GM20000 (cell line): ENCODE results near the gene DGCR2.

Source experiments
- DNase-seq: peaks from one replicate; pipeline ENCODE4 v3.0.0; 2012; ENCODE audit warnings: low spot score
- TF ChIP-seq, protein P1 (sequence below): IDR thresholded peaks from 2 replicates; pipeline ENCODE4 v1.5.1; 2012; ENCODE audit warnings: mild to moderate bottlenecking, control low read depth; ENCODE audit errors: extremely low read depth, missing control alignments

The DGCR2 gene

DNA sequence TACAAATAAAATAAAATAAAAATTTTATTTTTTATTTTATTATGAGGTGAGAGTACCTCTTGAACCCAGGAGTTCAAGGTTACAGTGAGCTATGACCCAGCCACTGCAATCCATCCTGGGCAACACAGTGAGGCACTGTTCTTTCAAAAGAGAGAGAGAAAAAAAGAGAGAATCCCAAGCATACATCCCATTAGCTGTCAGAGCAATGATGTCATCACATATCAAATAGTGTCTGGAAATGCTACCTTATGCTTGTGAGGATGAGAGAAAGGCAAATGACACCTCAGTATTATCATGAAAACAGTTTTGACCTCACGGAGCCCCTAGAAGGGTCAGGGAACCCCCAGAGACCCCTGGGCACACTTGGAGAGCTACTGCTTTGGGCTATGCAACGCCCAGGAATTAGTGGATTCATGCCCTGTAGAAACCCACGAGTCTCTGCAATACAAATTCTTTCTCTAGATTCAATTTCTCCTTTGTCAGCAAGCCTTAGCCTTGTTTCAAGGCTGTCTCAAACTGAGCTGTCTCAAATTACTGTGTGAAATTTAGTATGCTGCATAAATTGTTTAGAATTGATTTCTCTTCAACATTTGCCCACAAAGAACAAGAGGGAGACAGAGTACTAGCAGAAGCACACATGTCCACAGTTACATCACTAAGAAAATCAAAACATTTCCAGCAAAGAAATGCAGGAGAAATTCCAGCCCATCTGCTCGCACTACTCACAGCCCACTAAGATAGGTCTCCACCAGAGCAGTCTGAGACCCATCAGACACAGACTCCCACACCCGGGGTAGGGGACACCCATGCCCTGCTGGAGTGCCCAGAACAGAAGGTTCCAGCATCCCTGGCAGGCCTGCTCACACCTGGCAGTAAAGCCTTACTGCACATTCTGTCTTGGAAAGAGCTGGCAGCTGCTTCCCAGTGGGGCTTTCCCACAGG, 18.1 kb downstream of the DGCR2 start:
- DNase-seq: no peak

DNA sequence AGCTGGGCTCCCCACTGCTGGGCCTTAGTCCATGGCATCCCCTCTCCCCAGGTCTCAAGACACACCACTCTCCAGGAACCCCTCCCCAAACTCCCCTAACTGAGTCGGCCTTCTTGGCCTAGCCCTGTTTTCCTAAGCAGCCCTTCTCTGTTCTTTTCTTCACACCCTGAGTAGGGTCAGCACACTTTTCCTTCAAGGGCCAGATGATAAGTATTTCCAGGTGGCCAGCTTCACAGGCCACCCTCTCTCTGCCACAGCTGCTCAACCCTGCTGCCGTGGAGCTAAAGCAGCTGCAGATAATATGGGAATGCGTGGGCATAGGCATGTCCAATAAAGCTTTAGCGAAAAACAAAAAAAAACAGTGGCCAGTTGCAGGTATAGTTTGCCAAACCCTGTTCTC, 24.1 kb downstream of the DGCR2 start:
- DNase-seq: no peak
- TF ChIP-seq, protein P1, sequence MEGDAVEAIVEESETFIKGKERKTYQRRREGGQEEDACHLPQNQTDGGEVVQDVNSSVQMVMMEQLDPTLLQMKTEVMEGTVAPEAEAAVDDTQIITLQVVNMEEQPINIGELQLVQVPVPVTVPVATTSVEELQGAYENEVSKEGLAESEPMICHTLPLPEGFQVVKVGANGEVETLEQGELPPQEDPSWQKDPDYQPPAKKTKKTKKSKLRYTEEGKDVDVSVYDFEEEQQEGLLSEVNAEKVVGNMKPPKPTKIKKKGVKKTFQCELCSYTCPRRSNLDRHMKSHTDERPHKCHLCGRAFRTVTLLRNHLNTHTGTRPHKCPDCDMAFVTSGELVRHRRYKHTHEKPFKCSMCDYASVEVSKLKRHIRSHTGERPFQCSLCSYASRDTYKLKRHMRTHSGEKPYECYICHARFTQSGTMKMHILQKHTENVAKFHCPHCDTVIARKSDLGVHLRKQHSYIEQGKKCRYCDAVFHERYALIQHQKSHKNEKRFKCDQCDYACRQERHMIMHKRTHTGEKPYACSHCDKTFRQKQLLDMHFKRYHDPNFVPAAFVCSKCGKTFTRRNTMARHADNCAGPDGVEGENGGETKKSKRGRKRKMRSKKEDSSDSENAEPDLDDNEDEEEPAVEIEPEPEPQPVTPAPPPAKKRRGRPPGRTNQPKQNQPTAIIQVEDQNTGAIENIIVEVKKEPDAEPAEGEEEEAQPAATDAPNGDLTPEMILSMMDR: no peak

More for the DNA sequence above, 18.1 kb downstream of the DGCR2 start:
- TF ChIP-seq, protein P1: no peak

DNA sequence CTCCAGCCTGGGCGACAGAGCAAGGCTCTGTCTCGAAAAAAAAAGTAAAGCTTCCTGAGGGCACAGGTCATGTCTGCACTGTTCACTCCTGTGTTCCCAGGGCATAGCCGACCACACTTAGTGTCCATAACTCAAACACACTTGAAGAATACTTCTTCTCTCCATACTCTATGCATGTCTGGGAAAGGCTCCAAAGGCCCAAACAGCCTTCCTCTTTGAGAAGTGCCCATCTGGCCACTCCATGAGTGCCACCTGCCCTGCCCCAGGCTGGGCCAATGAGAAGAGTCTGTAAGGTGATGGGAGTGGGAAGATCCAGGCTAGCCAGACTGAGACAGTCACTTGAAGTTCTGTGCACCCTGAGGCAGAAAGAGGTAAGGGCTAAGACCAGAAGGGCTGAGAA, 24.7 kb downstream of the DGCR2 start:
- TF ChIP-seq, protein P1: no peak

GRCh38 chr22:19096555-19096954, 25.7 kb downstream of the DGCR2 start:
- TF ChIP-seq, protein P1: no peak
- DNase-seq: no peak

More for the DNA sequence above, 24.7 kb downstream of the DGCR2 start:
- no peak for DNase-seq

DNA sequence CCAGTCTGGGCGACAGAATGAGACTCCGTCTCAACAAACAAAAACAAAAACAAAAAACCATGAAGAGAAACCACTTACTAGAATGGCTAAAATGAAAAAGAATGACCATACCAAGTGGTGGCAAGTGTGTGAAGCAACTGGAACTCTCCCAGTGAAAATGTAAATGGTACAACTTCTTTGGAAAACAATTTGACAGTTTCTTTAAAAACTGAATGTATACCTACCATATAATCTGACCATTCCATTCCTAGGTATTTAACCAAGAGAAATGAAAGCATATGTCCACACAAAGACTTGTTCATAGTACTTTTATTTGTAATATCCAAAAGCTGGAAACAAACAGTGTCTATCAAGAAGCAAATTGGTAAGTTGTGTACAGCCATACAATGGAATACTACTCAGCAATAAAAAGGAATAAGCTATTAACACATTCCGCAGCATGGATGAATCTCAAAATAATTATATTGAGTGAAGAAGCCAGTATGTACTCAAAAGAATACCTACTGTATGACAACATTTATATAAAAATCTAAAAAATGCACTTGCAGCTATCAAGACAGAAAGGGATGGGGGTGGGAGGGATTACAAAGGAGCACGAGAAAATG, 27.7 kb downstream of the DGCR2 start:
- TF ChIP-seq, protein P1: no peak

DNA sequence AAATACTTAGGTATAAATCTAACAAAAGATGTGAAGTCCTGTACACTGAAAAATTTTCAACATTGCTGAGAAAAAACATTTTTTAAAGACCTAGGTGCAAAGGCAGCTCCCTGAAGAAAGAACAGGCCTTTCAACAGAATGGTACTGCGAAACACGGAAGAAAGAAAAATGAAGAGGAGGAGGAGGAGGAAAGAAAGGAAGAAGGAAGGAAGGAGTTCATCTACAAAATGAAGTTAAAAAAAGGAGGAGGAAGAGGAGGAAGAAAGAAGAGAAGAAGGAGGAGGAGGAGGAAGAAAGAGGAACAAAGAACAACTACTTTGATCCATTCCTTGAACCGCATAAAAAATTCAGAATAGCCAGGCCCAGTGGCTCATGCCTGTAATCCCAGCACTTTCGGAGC, 29.5 kb downstream of the DGCR2 start:
- no peak for DNase-seq
- TF ChIP-seq, protein P1: no peak

More for the DNA sequence above, 27.7 kb downstream of the DGCR2 start:
- no peak for DNase-seq

- TF ChIP-seq, protein P1: no peak
- DNase-seq: no peak
Observed at GRCh38 chr22:19090586-19091127, 31.6 kb downstream of the DGCR2 start.
